HG02970 (cell line): ENCODE data around the gene TASOR.

ENCODE experiments used
- ATAC-seq: cut with Tn5 transposase; IDR thresholded peaks from one replicate; pipeline ENCODE4 v1.9.1; 2021; ENCODE audit warnings: mild to moderate bottlenecking, moderate library complexity, moderate number of reproducible peaks; ENCODE audit not compliant: unreplicated experiment, low FRiP score

TASOR gene

GRCh38 chr3:56689303-56689702 lies 6.2 kb upstream of the TASOR start:
- ATAC-seq, result no peak

- no peak for ATAC-seq
These were observed 5.1 kb upstream of the TASOR start for GRCh38 chr3:56688191-56688590.

GRCh38 chr3:56684029-56684428 lies 964 bp upstream of the TASOR start:
- no peak for ATAC-seq

GRCh38 chr3:56682462-56683121 lies 473 bp downstream of the TASOR start:
- peak; percentile 48 for ATAC-seq

GRCh38 chr3:56681984-56682461 lies 1.0 kb downstream of the TASOR start:
- no peak for ATAC-seq

GRCh38 chr3:56680054-56680580 lies 2.9 kb downstream of the TASOR start:
- no peak for ATAC-seq

- ATAC-seq, result no peak
These were observed 5.8 kb downstream of the TASOR start for GRCh38 chr3:56677286-56677685.

GRCh38 chr3:56673781-56674457 lies 9.1 kb downstream of the TASOR start:
- no peak for ATAC-seq

GRCh38 chr3:56667973-56668579 lies 15.0 kb downstream of the TASOR start:
- ATAC-seq, result no peak

- no peak for ATAC-seq
These were observed 18.2 kb downstream of the TASOR start for GRCh38 chr3:56664823-56665222.

- no peak for ATAC-seq
These were observed 27.4 kb downstream of the TASOR start for GRCh38 chr3:56655709-56656108.

- ATAC-seq, result no peak
These were observed 28.6 kb downstream of the TASOR start for GRCh38 chr3:56654460-56654859.

GRCh38 chr3:56645407-56645806 lies 37.7 kb downstream of the TASOR start:
- no peak for ATAC-seq

- no peak for ATAC-seq
These were observed 49.2 kb downstream of the TASOR start for GRCh38 chr3:56633602-56634535.
